Sigmoid colon (tissue), 4 donors: ENCODE data around the gene GP1BB.

Experiments used
- CTCF ChIP-seq, 4 experiments: fragments of 450-650 bp in 3 of 4; fragments of 200-600 bp in 1 of 4; IDR thresholded peaks; one replicate each; pipeline ENCODE4 v1.5.1; 2016 to 2019; ENCODE audit warnings: antibody characterized with exemption in 4 of 4, mild to moderate bottlenecking in 3 of 4, moderate library complexity in 2 of 4
- POLR2AphosphoS5 ChIP-seq, 4 donors: sonication (generic); formaldehyde crosslinking; IDR thresholded peaks; one replicate each; pipeline ENCODE4 v1.6.1; 2017; ENCODE audit warnings: antibody characterized with exemption in 4 of 4

GRCh38 chr22:19755145-19755710, 31.9 kb downstream of the GP1BB start:
- no peak for TF ChIP-seq CTCF (IDR thresholded peaks at IDR 0.05)
- no peak for TF ChIP-seq POLR2AphosphoS5 (IDR thresholded peaks at IDR 0.05)
